ENCODE data around the gene PBX4.

DNA sequence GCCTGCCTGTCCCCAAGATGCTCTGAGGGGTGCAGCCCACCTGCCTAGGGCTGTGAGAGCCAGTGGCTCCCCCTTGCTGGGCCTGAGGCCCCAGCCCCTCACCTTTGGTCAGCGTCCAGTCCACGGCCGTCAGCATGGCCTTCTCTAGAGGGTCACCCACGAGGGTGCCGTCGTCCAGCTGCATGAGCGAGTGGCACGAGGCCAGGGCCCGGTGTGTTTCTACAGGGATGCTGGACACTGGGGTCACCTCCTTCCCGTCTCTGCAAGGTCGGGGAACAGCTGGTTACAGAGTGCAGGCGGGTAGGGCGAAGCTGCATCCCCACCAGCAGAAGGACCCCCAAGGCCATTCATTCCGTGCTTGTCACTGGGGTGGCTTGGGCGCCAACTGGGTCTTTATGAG, 36.0 kb upstream of the PBX4 start:
- TF ChIP-seq CTCF (IDR thresholded peaks at IDR 0.05) (no peak), ZFX (IDR thresholded peaks at IDR 0.05; ENCODE audit: borderline replicate concordance) (no peak)
